GM18909 (cell line): ENCODE data around the gene C11orf54.
A peak's percentile ranks its signal among the peaks of the same experiment; 100 is the strongest.

Experiments used
- ATAC-seq: cut with Tn5 transposase; IDR thresholded peaks from one replicate; pipeline ENCODE4 v1.9.1; 2021; ENCODE audit warnings: mild to moderate bottlenecking; ENCODE audit not compliant: unreplicated experiment, poor library complexity

Gene C11orf54

DNA sequence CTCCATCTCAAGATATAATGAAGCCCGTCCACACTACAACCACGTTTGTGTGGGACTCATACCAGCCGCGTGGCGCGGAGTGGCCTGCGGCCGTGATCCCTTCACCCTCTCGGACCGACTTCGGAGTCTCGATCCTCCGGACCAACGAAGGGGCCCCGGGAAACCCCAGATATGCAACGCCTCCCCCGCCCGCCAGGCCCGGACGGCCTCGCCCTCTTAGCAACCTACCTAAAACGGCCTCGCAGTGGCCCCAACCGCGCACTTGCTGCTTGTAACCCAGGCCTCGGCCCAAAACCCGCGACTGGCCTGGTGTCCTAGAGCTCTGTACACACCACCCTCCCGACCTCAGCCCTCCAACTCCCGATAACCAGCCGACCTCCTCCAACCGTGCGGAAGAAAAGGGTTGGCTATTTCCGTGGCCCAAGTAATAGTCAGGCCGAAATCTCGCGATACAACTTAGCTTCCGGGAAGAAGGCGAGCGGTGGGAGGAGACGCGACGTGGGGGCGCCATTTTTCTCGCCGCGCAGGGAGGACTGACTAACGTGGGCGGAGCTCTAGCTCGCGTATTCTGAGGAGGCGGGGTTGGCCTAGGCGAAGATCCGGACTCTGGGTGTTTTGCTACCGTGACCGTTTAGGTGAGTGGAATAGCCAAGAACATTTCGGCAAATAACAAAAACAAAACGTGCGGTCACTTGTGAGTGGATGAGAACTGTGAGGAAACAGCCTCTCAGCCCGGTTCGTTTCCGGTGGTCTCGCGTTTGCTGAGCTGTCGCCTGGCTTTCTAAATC lies at the start of gene C11orf54, which contains the start of gene TAF1D:
TSS of gene C11orf54 (plus strand) at position 579 of the 788 bp plus-strand sequence. CDS start 5,722 bp downstream, outside the sequence.
TSS of gene TAF1D (minus strand) at position 402 of the 788 bp plus-strand sequence. CDS start 2,191 bp downstream, outside the sequence.
- ATAC-seq, result peak; percentile 89

DNA sequence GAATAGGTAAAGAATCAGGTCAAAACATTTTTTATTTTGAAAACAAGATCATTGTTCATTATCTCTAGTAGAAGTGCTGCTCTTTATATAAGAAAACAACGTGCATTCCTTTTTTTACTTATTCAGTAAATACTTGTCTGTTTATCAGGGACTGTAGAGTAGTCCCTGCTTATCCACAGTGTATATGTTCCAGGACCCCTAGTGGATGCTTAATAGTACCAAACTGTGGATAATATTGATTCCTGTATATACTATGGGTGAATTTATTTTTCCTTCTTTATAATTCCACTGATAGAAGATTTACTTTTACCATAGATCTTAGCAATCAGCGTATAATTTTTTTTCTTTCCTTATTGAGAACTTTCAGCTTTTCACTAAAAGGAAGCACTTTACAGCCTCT lies 47.4 kb upstream of the C11orf54 start:
- no peak for ATAC-seq

DNA sequence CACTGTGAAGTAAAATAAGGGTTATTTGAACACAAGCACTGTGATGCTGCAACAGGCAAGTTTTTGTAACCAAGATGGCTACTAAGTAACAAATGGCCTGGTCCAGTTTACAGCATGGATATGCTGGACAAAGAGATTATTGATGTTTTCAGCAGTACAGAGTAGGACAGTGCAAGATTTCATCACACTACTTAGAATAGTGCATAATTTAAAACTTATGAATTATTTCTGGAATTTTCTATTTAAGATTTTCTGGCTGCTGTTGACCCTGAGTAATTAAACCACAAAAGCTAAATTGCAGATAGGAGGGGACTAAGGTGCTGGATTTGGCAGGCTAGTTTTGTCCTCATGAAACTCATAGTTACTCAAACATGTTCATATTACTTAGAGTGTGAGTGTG lies 46.9 kb upstream of the C11orf54 start:
- no peak for ATAC-seq

DNA sequence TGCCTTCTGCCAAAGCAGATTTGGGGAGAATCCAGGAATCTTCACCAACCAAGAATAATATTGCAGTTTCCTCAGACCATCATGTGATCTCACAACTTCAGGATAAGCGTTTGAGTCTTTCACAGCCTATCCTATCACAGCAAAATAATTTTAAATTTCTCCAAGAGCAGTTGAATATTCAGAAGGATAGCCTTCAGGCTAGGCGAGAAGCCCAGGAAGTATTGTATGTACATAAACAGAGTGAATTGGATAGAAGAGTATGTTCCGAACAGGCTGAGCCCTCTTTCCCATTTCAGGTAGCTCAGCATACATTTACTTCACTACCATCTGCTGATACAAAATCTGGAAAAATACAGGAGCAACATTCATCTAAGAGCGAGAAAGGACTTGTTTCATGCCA lies 43.9 kb upstream of the C11orf54 start:
- ATAC-seq, result no peak

DNA sequence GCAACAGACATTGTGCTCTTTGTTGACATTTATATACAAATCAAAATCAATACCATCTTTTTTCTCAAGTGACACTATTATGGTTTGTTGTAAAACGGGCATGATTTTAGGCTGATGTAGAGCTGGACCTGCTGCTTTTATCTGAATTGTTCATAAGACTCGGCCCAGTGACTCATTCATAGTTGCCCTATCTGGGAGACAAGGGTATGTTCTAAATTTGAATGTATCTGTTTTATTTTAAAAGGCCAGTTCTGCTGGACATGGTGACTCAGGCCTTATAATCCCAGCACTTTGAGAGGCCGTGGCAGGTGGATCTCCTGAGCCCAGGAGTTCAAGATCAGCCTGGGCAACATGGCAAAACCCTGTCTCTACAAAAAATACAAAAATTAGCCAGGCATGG lies 40.6 kb upstream of the C11orf54 start:
- ATAC-seq, result no peak

DNA sequence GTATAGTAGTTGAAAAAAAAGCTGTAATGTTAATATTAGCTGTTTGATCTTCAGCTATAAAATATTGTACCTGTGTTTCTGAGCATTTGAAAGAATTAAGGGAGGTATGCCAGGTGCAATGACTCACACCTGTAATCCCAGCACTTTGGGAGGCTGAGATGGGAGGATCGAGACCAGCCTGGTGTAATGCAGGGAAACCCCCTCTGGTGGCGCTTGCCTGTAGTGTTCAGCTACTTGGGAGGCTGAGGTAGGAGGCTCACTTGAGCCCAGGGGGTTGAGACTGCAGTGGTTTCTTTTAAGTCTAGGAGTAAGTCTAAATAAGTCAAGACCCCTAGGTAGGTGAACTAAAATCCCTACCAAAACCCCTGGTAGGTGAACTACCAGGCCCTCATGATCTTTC lies 37.2 kb upstream of the C11orf54 start:
- ATAC-seq, result no peak

DNA sequence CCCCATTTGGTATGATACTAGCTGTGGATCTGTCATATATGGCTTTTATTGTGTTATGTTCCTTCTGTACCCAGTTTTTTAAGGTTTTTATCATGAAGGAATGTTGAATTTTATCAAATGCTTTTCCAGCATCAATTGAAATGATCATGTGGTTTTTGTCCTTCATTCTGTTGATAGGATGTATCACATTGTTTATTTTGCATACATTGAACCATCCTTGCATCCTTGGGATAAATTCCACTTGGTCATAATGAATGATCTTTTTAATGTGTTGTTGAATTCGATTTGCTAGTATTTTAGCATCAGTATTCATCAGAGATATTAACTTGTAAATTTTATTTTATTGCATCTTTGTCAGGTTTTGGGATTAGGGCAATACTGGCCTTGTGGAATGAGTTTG lies 31.2 kb upstream of the C11orf54 start:
- ATAC-seq, result no peak

DNA sequence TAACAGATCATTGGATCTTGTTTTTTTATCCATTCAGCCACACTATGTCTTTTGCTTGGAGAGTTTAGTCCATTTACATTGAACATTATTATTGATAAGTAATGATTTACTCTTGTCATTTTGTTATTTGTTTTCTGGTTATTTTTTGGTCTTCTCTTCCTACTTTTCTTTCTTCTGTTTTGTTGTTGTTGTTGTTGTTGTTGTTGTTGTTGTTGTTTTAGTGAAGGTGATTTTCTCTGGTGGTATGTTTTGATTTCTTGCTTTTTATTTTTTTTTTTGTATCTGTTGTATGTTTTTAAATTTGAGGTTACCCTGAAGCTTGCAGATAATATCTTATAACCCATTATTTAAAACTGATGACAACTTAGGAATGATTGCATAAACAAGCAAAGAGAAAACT lies 28.8 kb upstream of the C11orf54 start:
- no peak for ATAC-seq

DNA sequence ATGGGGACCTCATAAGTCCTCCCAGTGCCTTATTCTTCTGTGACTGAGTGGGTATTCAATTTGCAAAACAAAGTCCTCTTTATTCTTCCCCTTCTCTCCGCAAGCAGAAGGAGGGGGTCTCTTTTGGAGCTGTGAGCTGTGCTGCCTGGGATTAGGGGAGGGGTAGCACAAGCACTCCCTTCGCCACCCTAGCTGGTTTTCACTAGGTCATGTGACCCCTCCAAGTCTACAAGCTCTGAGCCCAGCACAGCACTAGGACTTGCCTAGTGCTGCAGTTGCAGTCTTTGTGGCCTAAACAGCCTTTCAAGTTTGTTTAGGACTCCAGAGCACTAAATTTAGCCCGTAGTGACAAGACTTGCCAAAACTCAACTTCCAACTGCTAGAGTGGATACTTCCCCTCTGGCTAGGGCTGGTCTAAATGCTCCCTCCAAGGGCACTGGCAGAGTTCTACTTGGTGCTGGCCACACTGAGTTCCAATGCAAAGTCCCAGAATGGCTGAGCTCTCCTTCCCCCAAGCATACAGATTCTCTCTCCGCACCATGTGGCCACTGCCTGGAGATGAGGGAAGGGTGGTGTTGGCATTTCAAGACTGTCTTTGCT lies 25.6 kb upstream of the C11orf54 start:
- ATAC-seq, result no peak

DNA sequence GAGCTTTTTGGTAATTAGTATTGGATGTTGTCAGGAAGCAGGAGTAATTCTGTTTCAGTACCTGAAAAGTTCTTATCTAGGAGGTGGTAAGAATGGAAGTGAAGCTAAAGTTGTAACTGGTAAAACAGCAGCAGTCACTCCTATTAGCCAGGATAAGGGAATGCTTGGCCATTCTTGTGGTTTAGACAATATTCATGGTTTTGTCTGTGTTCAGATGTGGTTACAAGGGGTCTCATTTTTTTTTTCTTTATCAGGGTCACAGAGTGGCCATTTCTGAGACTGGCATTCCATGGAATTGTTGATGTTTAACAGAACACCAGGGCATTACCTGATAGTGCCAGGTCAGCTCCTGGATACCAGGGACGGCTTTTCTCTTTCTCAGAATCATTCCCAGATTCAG lies 24.0 kb upstream of the C11orf54 start:
- ATAC-seq, result no peak

DNA sequence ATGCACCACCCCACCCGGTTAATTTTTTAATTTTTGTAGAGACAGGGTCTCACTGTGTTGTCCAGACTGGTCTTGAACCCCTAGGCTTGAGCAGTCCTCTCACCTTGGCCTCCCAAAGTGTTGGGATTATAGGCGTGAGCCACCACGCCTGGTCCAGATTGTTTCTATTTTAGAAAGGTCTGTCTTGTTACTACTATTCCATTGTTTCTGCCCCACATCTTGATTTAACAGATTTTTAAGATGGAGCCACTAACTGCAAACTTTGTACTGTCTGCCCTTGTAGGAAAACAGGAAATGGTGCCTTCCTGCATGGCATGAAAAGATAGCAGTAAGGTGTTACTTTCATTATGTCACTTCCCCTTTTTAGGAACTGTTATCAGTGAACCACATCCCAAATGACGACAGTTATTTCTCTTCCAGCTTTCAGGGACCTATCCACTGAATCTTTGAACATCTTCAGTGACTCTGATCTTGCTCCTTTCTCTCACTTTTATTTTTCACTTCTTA lies 23.4 kb upstream of the C11orf54 start:
- ATAC-seq, result peak; percentile 92

DNA sequence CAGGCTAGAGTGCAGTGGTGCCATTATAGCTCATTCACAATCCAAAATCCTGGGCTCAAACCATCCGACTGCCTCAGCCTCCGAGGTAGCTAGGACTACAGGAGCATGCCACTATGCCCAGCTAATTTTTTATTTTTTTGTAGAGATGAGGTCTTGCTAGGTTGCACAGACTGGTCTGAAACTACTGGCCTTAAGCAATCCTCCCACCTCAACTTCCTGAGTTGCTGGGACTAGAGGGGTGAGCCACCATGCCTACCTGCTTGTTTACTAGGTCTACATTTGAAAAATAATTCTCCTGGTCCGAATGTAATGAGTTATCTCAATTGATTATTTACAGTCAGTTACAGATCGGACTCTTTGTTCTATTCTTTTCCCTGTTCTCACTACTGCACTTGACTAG lies 22.2 kb upstream of the C11orf54 start:
- ATAC-seq, result no peak

DNA sequence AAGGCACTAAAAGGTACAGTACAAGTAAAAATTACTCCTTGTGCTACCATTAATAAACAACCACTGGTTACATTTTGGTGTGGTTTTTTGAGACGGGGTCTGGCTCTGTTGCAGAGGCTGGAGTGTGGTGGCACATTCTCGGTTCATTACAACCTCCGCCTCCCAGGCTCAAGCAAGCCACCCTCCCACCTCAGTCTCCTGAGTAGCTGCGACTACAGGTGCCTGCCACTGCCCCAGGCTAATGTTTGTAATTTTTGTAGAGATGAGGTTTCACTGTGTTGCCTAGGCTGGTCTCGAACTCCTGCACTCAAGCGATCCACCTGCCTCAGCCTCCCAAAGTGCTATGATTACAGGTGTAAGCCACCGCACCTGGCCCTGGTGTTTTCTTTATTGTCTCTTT lies 20.9 kb upstream of the C11orf54 start:
- no peak for ATAC-seq

DNA sequence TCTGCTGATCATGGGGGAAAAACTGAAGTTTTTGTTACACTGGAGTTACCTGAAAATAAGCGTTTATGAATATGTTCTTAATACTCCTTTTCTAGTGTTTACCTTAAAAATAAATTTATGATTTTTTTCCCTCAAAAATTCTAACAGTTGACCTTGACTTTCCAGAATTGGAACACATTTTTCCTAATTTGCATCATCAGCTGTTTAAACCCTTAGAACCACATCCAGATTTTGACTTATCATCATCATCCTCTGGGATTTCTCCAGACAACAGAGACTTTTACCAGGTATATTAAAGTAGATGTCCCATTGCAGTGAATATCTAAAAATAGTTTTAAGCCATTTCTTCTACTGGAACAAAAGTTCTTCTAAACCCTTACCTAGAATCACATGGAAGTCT lies 17.4 kb upstream of the C11orf54 start:
- no peak for ATAC-seq

DNA sequence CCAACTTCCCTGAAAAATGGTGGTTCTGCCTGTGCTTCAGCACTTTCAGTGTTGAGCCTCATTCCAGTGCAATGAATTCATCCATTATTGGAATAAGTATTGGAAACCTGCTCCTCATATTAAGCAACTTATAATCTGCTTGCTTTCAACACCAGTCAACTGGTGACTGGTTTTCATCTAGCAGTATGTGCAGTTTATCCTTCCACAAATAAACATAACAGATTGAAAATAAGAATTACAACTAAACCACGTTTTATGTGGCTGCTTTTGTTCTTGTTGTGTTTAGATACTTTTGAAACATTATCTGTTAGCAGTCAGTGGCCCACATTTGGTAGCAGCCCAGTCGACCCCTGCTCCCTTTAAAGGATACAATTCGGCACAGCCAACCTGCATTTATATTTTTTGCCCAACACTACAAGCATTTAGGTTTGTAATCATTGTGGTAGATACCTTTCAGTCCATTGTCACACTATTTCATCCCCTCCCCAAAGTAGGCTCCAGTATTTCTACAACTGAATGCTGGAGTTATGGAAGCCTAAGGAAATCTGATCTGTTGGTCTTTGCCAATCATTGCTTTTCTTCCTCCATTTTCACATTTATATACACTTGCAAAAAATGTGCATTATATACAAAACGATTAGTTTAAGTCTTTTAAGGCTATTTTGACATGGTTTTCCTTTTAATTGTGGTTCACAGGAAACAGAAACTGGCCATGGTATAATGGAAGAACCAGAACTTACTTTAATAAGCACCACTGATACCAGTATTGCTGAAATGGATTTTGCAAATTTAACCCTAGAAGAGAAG lies 13.3 kb upstream of the C11orf54 start:
- no peak for ATAC-seq

DNA sequence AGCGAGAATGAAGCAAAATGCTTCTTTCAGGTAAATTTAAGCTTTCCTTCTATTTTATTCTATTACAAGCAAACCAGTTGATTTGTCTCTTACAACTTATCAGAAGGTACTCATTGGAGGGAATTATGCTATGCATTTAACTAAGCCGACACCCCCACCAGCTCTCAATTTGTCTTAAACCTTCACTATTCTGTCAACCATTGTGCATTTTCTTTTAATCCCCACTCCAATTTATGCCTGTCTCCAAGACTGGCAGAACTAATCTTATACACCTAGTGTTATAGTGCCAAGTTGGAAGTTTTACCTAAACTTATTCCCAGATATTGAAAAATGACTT lies 12.7 kb upstream of the C11orf54 start:
- ATAC-seq, result no peak

DNA sequence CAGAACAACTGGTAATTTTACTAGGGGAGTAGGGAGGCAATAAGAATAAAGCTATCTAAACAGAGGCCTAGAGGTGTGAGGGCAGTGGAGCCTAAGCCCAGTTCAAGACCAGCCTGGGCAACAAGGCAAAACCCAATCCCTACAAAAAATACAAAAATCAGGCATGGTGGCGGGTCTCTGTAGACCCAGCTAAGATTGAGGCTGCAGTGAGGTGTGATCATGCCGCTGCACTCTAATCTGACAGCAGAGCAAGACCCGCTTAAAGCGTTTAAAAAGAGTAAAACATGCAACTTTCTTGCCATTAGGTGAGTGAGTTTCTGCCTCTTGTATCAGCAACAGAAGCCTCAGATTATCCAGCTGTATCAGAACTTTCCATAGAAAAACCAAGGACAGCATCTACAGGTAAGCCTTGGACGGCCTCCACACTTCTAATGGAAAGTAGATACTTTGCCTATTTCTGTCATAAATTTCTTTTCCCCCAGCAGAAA lies 12.3 kb upstream of the C11orf54 start:
- ATAC-seq, result no peak

DNA sequence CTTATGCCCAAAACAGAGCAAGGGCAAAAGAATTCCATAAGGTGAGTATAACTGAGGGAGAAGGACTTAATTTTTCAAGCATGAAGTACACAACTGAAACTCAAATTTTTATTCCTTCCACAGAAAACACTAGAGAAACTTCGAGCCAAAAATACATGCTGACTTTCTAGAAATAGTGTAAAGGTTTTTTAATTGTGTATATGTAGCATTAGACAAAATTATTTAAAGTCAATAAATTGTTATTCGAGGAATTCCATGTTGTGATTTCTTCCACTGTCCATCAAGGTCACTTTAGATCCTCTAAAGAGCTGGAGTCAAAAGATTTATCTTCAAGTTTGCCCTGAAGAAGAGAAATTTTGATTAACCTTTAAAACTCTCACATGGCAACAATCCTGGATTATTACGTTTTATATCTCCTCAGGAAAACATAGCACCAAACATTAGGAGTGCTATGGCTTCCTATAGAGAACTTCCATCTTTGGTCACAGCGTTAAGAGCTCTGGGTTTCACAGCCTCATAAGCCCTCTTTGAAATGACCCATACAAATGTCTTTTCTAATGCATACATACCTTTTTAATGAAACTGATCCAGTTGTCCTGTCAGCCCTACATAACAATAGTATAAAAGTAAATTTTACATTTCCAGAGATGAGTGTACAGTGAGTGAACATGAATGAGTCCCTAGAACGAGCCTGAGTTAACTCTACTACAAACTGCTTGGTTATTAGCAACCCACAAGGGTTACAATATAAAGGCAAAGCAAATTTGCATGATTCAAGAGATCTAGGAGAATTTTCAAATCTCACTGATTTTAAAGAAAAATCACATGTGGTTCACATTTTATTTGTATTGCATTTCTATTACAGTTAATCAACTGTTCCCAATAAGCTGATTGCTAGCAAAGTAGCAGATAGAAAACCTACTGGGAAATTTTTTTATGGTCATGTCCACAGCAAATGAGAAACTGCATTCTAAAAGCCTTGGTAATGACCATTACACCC lies 11.1 kb upstream of the C11orf54 start:
- no peak for ATAC-seq

DNA sequence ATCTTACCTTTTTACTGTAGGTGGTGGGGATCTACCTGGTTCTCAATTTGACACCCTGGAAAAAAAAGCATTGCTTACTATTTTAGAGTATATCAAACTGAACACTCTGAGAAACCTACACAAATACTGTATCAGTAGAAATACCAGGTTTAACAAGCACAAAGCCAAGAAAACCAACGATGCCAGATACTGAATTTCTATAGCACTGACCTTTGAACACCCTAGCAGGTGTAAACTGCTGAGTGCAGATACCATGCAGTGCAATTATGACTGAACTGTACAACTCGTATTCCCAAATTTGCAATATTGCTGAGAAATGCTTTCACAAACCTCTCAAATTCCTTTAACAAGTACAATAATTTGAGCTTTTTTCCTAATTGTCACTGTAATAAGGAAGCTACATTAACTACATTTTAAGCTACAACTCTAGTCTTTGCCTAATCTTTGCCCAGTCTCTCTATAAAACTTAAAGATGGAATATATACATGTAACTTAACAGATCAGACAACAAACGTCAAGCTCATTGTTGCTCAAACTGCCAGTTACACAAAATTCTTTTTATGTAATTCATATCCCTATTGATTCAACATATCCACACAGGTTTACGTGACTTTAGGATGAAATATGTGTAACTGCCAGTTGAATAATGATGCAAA lies 9.1 kb upstream of the C11orf54 start:
- ATAC-seq, result no peak
